Left ventricle myocardium superior (tissue), 1 donor: ENCODE data around the gene ZNF496. TPM values are rescaled to one million over a fixed set of nuclear protein-coding genes. Genes with fewer than 3 reads are reported as not detected.
A peak's percentile ranks its signal among the peaks of the same experiment; 100 is the strongest.

Experiments used
- ATAC-seq: fragments of 200-7000 bp; cut with Tn5 transposase; one replicate; pipeline ENCODE4 v1.9.1; 2020; ENCODE audit warnings: mild to moderate bottlenecking, moderate library complexity
- DNase-seq: peaks from one replicate; pipeline ENCODE4 v3.0.0-alpha.2; 2020
- intact Hi-C: fragments of 100-400 bp; cut with micrococcal nuclease; formaldehyde crosslinking; loops from one replicate; pipeline ENCODE4 v1.11.0; 2022
- total RNA-seq: library from RNA; stranded (reverse); fragmentation: NEBNext Ultra II Directional; extraction: Animal tissue kit (Norgen Biotek cat#: 25700); gene quantifications from one replicate; pipeline ENCODE4 v1.2.1, GENCODE V29; 2021
- donor health status: DM: no; HTN: yes; CAD: no; lungs with severe emphysema.

ZNF496 gene
- total RNA-seq, 1 donor from 2014 or later, result 15.0 TPM

GRCh38 chr1:247332623-247333361 is 1.1 kb upstream of the ZNF496 start:
- DNase-seq, result peak; percentile 46
- intact Hi-C loops, result no loop called here
- ATAC-seq, result peak; percentile 6

GRCh38 chr1:247332215-247332622 is 552 bp upstream of the ZNF496 start:
- ATAC-seq, result peak; percentile 62
- intact Hi-C loops, result no loop called here
- peak; percentile 78 for DNase-seq

- intact Hi-C loops, result no loop called here
- peak; percentile 84 for DNase-seq
- peak; percentile 79 for ATAC-seq
Measured at GRCh38 chr1:247331172-247331524, 519 bp downstream of the ZNF496 start.

- no peak for ATAC-seq
- intact Hi-C loops, result no loop called here
- no peak for DNase-seq
Measured at GRCh38 chr1:247330548-247331171, 1.0 kb downstream of the ZNF496 start.

GRCh38 chr1:247329097-247329617 is 2.5 kb downstream of the ZNF496 start:
- DNase-seq (no peak), ATAC-seq (no peak)
- intact Hi-C loops, result no loop called here

GRCh38 chr1:247328311-247328710 is 3.4 kb downstream of the ZNF496 start:
- no peak for ATAC-seq
- intact Hi-C loops, result no loop called here
- DNase-seq, result no peak

GRCh38 chr1:247326411-247327130 is 5.1 kb downstream of the ZNF496 start:
- no peak for DNase-seq
- intact Hi-C loops, result no loop called here
- no peak for ATAC-seq

GRCh38 chr1:247324923-247325322 is 6.7 kb downstream of the ZNF496 start:
- ATAC-seq (peak; percentile 12), DNase-seq (no peak)
- intact Hi-C loops, result no loop called here

- DNase-seq, result no peak
- intact Hi-C loops, result no loop called here
- no peak for ATAC-seq
Measured at GRCh38 chr1:247324204-247324787, 7.4 kb downstream of the ZNF496 start.

GRCh38 chr1:247322849-247323586 is 8.6 kb downstream of the ZNF496 start:
- no peak for ATAC-seq
- intact Hi-C loops, result no loop called here
- no peak for DNase-seq

GRCh38 chr1:247322442-247322841 is 9.2 kb downstream of the ZNF496 start:
- DNase-seq (no peak), ATAC-seq (no peak)
- intact Hi-C loops, result no loop called here

- intact Hi-C loops, result no loop called here
- ATAC-seq (no peak), DNase-seq (no peak)
Measured at GRCh38 chr1:247317702-247318101, 14.0 kb downstream of the ZNF496 start.

- ATAC-seq, result no peak
- intact Hi-C loops, result no loop called here
- DNase-seq, result no peak
Measured at GRCh38 chr1:247316590-247317197, 15.0 kb downstream of the ZNF496 start.

GRCh38 chr1:247304031-247304430 is 27.6 kb downstream of the ZNF496 start:
- ATAC-seq, result peak; percentile 36
- intact Hi-C loops, result no loop called here
- no peak for DNase-seq

GRCh38 chr1:247303216-247303615 is 28.5 kb downstream of the ZNF496 start:
- intact Hi-C loops, result no loop called here
- DNase-seq (no peak), ATAC-seq (no peak)

- no peak for ATAC-seq
- intact Hi-C loops, result no loop called here
- DNase-seq, result no peak
Measured at GRCh38 chr1:247301176-247301540, 30.5 kb downstream of the ZNF496 start.

GRCh38 chr1:247300491-247301175 is 31.0 kb downstream of the ZNF496 start:
- ATAC-seq (no peak), DNase-seq (no peak)
- intact Hi-C loops, result no loop called here

- no peak for ATAC-seq
- DNase-seq, result no peak
- intact Hi-C loops, result no loop called here
Measured at GRCh38 chr1:247299723-247300381, 31.8 kb downstream of the ZNF496 start.
